Kidney (tissue), 14 donors: ENCODE results near the gene TBX19. TPM values are rescaled to one million over a fixed set of nuclear protein-coding genes. Genes with fewer than 3 reads are reported as not detected.

Source experiments
- DNase-seq, 5 donors: peaks; one replicate each; pipeline ENCODE4 v3.0.0-alpha.2; 2013 to 2020
- FAIRE-seq: peaks from 2 replicates; lab custom pipeline; 2012; peaks lifted over from hg19 to GRCh38; lab: Jason Lieb, UNC
- H3K27ac ChIP-seq, 2 donors: one replicate each; pipeline ENCODE4 v1.7.0; 2013; ENCODE audit warnings: low read depth in 2 of 2, low read length in 2 of 2, inconsistent platforms in 1 of 2
- H3K27me3 ChIP-seq: one replicate; pipeline ENCODE4 v1.7.1; 2013; ENCODE audit warnings: low read length, inconsistent platforms; ENCODE audit not compliant: control insufficient read depth, insufficient read depth
- H3K36me3 ChIP-seq, 3 donors: one replicate each; pipeline versions ENCODE4 v1.7.0 to v1.7.1; 2013; ENCODE audit warnings: low read length in 3 of 3, control low read depth in 1 of 3, inconsistent platforms in 1 of 3; ENCODE audit not compliant: insufficient read depth in 3 of 3, control insufficient read depth in 2 of 3
- H3K4me1 ChIP-seq, 3 donors: one replicate each; pipeline versions ENCODE4 v1.7.0 to v1.7.1; 2013; ENCODE audit warnings: low read length in 3 of 3, inconsistent platforms in 1 of 3, low read depth in 1 of 3; ENCODE audit not compliant: control insufficient read depth in 2 of 3, insufficient read depth in 2 of 3
- H3K4me3 ChIP-seq, 3 donors: one replicate each; pipeline versions ENCODE4 v1.7.0 to v1.8.1; 2013; ENCODE audit warnings: low read length in 3 of 3, control low read depth in 1 of 3, inconsistent platforms in 1 of 3
- H3K9ac ChIP-seq, 3 donors: one replicate each; pipeline versions ENCODE4 v1.7.0 to v1.7.1; 2013; ENCODE audit warnings: low read length in 3 of 3, control low read depth in 1 of 3, inconsistent platforms in 1 of 3
- H3K9me3 ChIP-seq, 3 donors: one replicate each; pipeline versions ENCODE4 v1.7.0 to v1.7.1; 2013; ENCODE audit warnings: low read length in 3 of 3, control low read depth in 1 of 3, inconsistent platforms in 1 of 3; ENCODE audit not compliant: control insufficient read depth in 2 of 3, insufficient read depth in 1 of 3
- CTCF ChIP-seq: IDR thresholded peaks from 3 replicates; pipeline ENCODE4 v1.5.1; 2012; ENCODE audit warnings: mild to moderate bottlenecking, moderate library complexity, borderline replicate concordance; ENCODE audit not compliant: insufficient read depth; ENCODE audit errors: extremely low read depth
- intact Hi-C: fragments of 100-400 bp; cut with DNase I; formaldehyde crosslinking; loops from one replicate; pipeline ENCODE4 v1.11.1; 2022
- polyA plus RNA-seq: library from polyadenylated mRNA; stranded (reverse); fragments of 350-450 nt; fragmentation: Illumina TruSeq; extraction: RNeasy Lipid Tissue Mini Kit (QIAGEN cat#74804); gene quantifications from one replicate; pipeline ENCODE4 v1.2.3, GENCODE V29; 2014; ENCODE audit warnings: low read depth, low replicate concordance; ENCODE audit not compliant: insufficient read depth
- total RNA-seq: library from RNA; stranded (reverse); fragmentation: NEBNext Ultra II Directional; extraction: Animal tissue kit (Norgen Biotek cat#: 25700); gene quantifications from one replicate; pipeline ENCODE4 v1.2.1, GENCODE V29; 2021
- donor health status: control.
- donor health status: control.
- donor health status: control.
- donor health status: control.
- donor health status: control.
- donor health status: DM: yes; HTN: yes; CAD: no.
- donor health status: Normal renal cell carcinoma (clear cell type).

The TBX19 gene
- total and polyA plus RNA-seq, 2 donors from 2014 or later = 1.6 to 2.0 TPM

- Histone ChIP-seq H3K36me3 (no peaks in the 10 kb centered on the region), H3K27ac (no peak overlapping the region), H3K4me3 (no peak overlapping the region), H3K27me3 (no peaks in the 10 kb centered on the region), H3K9ac (no peak overlapping the region), H3K9me3 (no peaks in the 10 kb centered on the region), H3K4me1 (no peaks in the 10 kb centered on the region)
- intact Hi-C loops = no loop called here
- DNase-seq (peak in 1 of 5 donors; percentile 20), FAIRE-seq (no peak)
- no peak for TF ChIP-seq CTCF
These were observed 41.3 kb downstream of the TBX19 start for GRCh38 chr1:168321945-168322344.

GRCh38 chr1:168324745-168325425 is 44.2 kb downstream of the TBX19 start:
- DNase-seq (no peak), FAIRE-seq (no peak)
- no peak overlapping the region for H3K27ac ChIP-seq
- no peaks in the 10 kb centered on the region for H3K27me3 ChIP-seq
- no peak overlapping the region for H3K4me3 ChIP-seq
- TF ChIP-seq CTCF = no peak
- no peaks in the 10 kb centered on the region for H3K36me3 ChIP-seq
- no peaks in the 10 kb centered on the region for H3K9me3 ChIP-seq
- H3K4me1 ChIP-seq = no peaks in the 10 kb centered on the region
- intact Hi-C loops = no loop called here
- no peak overlapping the region for H3K9ac ChIP-seq

GRCh38 chr1:168328731-168329364 is 48.2 kb downstream of the TBX19 start:
- Histone ChIP-seq H3K27me3 (no peaks in the 10 kb centered on the region), H3K9me3 (no peaks in the 10 kb centered on the region), H3K4me3 (no peak overlapping the region), H3K9ac (no peak overlapping the region), H3K36me3 (no peaks in the 10 kb centered on the region), H3K27ac (no peak overlapping the region), H3K4me1 (no peaks in the 10 kb centered on the region)
- TF ChIP-seq CTCF = no peak
- DNase-seq (no peak), FAIRE-seq (no peak)
- intact Hi-C loops = no loop called here
